B cell (primary cell): ENCODE measurements around the gene DROSHA.

Source experiments
- EZH2 ChIP-seq: IDR thresholded peaks from 2 replicates; pipeline ENCODE4 v1.6.1; 2012; ENCODE audit warnings: borderline replicate concordance, low read depth, mild to moderate bottlenecking, moderate library complexity, low read length; ENCODE audit not compliant: insufficient read depth, poor library complexity, severe bottlenecking
- TF ChIP-seq, protein P1 (sequence below): fragments of 200-600 bp; IDR thresholded peaks from one replicate; pipeline ENCODE4 v1.8.0; 2022; ENCODE audit warnings: antibody characterized with exemption, mild to moderate bottlenecking

DNA sequence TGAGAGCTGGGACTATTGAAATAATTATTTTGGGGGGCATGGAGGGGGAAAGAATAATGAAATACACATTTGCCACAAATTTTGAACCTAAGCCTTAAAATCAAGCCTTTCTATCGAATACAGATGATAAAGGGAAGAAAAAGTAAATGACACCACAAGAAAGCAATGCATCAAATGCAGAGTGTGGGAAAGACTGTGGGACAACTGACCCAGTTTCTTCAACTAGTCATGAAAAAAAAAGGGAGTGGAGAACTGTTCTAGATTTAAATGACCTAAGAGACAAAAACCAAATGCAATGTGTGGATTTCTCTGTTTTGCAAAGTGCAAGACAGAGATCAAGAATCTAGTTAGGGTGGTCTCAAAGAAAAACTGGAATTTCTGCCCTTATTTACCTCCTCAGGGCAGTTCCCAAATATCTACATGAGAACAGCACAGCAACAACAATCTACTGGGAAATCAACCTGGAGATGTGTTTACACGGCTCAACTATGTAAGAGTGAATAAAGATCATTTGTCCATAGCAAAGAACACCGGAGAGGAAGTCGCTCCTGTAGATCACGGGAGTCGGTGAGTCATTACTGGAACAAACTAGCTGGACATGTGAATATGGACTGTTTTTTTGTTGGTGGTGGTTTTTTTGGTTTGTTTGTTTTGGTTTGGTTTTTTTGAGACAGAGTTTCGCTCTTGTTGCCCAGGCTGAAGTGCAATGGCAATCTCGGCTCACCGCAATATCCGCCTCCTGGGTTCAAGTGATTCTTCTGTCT is 145.9 kb downstream of the DROSHA start:
- TF ChIP-seq, protein P1, sequence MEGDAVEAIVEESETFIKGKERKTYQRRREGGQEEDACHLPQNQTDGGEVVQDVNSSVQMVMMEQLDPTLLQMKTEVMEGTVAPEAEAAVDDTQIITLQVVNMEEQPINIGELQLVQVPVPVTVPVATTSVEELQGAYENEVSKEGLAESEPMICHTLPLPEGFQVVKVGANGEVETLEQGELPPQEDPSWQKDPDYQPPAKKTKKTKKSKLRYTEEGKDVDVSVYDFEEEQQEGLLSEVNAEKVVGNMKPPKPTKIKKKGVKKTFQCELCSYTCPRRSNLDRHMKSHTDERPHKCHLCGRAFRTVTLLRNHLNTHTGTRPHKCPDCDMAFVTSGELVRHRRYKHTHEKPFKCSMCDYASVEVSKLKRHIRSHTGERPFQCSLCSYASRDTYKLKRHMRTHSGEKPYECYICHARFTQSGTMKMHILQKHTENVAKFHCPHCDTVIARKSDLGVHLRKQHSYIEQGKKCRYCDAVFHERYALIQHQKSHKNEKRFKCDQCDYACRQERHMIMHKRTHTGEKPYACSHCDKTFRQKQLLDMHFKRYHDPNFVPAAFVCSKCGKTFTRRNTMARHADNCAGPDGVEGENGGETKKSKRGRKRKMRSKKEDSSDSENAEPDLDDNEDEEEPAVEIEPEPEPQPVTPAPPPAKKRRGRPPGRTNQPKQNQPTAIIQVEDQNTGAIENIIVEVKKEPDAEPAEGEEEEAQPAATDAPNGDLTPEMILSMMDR, result no peak
- TF ChIP-seq EZH2, result no peak
